GM11168 (cell line): ENCODE data around the gene TMEM59.

ENCODE experiments used
- in situ Hi-C: fragments of 300-500 bp; cut with MboI; formaldehyde crosslinking; loops from one replicate; pipeline ENCODE4 v1.12.0; 2022; ENCODE audit warnings: low sequenced_read_pairs; ENCODE audit not compliant: unreplicated experiment

The TMEM59 gene

DNA sequence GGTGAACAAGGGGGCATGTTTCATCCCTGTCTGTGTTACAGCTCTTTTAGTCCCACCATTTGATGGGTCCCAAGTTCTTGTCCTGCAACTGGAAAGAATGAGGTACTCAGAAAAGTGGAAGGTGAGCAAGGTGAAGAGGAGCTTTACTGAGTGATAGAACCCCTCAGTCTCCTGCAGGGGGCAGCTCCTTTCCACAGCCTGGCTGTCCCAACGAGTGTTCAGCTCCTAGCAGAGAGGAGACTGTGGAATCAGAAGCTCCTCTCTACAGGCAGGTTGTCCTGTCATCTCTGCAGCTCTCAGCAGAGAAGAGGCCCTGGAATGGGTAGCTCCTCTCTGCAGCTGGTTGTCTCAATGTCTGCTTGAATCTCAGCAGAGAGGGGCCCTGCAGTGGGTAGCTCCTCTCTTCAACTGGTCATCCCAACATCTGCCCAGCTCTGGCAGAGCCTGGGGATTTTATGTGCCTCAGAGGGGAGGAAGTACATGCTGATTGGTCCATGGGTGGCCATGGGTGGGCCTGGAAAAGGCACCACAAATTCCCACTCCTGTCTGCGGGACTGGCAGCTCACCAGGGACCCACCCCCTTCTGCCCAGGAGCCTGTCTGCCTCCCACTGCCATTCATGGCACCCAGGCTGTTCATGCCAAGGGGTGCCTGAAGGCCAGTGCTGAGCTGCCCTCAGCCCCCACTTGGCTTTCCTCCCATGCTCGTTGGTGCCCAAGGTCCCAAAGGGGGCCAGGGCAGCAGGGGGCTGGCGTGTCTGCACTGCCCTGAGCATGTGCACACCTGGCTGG, 60.7 kb downstream of the TMEM59 start:
- in situ Hi-C loops: no loop called here

DNA sequence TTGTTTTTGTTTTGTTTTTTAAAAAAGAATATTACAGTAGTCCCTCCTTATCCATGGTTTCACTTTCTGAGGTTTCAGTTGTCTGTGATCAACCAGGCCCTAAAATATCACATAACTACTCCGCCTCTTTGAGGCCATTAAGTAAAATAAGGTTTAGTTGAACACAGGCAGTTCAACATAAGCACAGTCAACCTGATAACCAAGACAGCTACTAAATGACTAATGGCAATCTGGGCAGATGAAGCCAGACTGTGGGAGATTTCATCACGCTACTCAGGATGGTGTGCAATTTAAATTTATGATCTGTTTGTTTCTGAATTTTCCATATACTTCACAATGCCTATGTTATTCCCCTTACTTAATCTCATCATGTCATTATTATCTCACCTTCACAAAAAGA, 65.1 kb downstream of the TMEM59 start:
- in situ Hi-C loops: no loop called here

DNA sequence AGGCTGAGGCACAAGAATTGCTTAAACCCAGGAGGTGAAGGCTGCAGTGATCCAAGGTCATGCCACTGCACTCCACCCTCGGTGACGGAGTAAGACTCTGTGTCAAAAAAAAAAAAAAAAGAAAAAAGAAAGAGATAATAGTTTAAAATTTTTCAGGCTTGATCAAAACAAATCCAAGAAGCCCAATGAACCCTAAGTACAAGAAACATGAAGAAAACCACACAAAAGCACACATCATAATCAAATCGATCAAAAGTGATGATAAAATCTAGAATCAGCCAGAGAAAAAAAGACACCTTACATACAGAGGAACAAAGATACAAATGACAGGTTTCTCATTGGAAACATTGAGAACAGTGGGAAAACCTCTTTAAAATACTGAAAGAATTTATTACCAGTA, 66.5 kb downstream of the TMEM59 start:
- in situ Hi-C loops: no loop called here

DNA sequence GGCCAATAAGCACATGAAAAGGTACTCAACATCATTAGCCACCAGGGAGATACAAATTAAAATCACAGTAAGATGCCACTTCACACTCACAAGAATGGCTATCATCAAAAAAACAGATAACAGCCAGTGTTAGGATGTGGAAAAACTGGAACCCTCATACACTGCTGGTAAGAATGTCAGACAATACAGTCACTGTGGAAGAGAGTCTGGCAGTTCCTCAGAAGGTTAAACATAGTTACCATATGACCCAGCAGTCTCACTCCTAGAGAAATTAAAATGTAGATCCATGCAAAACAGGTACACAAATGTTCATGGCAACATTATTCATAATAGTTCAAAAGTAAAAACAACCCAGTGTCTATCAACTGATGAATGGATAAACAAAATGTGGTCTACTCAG, 68.3 kb downstream of the TMEM59 start:
- in situ Hi-C loops: no loop called here

DNA sequence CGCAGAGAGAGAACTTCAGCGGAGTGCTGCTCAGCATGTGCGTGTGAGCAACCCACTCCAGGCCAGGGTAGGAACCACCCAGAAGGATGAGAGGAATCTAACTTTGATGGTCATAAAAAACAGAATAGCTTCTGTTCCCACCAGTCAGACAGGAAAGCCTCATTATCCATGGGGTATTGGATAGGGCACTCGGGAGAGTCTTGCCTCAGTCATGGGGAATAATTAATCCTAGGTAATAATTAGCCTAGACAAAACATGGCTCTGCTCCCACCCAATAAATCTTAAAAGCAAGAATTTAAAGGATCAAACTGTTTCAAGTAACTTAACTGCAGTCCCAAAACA, 70.3 kb downstream of the TMEM59 start:
- in situ Hi-C loops: no loop called here

DNA sequence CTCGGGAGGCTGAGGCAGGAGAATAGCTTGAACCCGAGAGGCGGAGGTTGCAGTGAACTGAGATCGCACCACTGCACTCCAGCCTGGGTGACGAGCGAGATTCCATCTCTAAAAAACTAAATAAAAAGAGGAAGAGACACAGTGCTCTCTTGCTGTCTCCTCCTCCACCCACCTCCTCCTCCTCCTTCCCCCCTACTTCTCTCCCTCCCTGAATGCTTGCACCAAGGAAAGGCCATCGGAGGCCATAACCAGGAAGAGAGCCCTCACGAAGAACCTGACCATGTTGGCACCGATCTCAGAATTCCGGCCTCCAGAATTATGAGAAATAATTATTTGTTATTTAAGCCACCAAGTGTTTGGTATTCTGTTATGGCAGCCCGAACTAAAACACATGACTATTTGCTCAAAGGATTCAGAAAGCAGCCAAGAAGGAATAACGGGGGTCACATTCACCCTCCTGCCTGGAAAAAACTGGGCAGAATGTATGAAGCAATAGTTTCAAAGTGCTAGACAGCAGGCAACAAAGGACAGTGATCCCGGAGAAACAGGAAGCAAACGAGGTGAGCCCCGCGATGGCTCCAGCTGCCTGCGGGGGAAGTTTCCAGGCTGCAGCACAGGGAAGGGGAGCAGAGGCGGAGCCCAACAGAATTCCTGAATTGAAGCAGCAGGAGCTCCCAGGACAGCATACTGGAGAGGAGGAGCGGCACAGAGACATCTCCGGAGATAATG, 70.8 kb downstream of the TMEM59 start:
- in situ Hi-C loops: no loop called here

DNA sequence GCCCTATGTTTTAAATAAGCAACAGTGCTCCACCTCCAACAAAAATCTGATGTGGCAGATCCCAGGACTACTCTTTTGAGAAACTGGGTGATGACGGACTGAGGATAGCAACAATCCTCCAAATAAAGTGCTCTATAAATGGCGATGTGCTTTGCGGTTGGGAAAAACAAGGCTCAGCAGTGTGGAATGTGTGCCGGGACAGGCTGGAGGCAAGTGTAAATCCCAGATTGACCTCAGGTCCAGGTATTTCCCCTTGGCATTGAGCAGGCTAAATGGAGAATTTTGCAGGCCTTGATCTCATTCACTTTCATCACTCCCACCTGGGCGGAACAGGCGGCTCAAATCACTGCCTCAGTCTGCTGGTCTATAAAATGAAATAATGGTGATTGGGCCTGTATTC, 71.8 kb downstream of the TMEM59 start:
- in situ Hi-C loops: no loop called here

DNA sequence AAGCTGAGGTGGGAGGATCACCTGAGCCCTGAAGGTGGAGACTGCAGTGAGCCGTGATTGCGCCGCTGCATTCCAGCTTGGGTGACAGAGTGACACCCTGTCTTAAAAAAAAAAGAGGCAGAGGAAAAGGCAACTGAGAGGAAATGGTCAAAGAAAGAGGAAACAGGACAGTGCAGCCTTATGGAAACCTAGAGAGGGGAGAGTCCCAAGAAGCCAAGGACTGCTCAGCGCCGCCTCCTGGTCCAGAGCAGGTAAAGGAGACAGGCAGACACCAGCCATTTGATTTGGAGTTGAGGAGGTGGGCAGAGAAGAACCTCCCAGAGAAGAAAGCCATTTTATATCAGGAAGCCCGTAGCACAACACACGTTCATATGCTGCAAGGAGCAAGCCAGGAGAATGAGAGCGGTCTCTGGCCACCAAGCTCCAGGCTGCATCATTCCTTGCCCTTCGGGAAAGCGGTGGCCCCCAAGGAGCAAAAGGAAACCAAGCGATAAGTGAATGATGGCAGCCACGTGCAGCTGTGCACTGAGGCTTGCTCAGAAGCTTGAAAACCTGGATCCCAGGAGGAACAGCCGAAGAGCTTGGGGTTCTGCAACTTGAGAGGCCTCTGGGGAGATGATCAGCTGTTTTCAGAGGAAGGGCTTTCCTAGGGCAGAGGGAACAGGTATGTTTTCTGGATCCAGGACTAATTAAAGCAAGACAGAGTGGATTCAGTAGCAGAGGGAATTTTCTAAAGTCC, 73.1 kb downstream of the TMEM59 start:
- in situ Hi-C loops: no loop called here
